ENCODE data around the gene SMIM29.

SMIM29 gene

DNA sequence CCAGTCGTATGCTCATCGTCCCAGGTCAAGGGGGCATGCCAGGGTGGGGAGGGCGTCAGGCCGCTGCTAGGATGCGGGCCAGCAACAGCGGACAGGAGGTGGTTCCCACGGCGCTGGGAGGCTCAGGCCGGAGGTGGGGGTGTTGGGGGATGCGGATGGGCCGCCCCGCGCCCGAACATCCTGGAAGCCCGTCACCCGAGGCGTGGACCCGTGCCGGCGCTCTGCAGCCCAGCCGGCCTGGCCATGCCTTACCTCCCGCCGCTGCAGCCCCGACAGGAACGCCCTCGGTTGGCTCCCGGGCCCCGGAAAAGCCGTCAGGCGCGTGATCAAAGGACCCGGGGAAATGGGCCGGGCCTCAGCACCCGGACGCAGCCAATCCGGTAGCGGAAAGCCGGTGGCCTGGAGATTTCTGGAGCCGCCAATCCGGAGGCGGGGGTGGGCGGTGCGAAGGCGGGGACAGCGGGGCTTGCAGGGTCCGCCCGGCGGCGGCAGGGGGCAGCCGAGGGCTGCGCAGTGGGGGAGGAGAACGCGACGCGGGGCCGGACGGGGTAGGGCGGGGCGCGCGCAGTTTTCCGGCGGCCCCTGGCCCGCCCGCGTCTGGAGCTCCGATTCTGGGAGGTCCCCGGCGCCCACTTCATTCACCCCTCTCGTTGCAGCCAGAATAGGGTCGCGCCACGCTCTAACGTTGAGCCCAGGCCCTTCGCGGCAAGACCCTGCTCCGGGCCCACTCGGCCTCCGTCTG lies at the start of gene SMIM29:
Gene SMIM29, minus strand, starts transcription at position 280 of the 742 bp plus-strand sequence. CDS start 1,215 bp downstream, outside the sequence.
- Mint-ChIP-seq H3K36me3 (ENCODE audit: low read depth) (peaks cover 8% of the 10 kb centered on the region), H3K4me3 (peak within 1 kb of the TSS; percentile 83), H3K27ac (peak within 1 kb of the TSS; percentile 77), H3K4me1 (peaks cover 49% of the 10 kb centered on the region), H3K9me3 (no peaks in the 10 kb centered on the region), H3K27me3 (peaks cover 2% of the 10 kb centered on the region)
- DNase-seq, result peak; percentile 98
- peak; percentile 70 for ATAC-seq

DNA sequence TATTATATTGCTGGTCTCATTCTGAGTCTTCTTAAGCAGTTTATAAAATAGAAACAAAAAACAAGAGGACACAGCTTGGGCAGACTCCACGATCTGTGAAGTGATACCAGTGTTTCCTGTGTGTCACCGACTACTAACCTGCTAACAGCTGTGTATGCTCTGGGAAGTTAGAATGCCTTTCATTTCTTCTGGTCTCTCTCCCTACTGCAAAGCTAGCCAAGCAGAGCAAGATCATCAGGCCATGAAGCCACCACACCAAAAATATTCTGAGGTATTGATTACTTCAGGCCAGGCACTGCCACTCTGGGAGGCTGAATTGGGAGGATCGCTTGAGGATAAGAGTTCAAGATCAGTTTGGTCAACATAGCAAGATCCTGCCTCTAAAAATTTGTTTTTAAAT lies 46.9 kb upstream of the SMIM29 start:
- ATAC-seq (peak; percentile 87), DNase-seq (no peak)
- Mint-ChIP-seq H3K27ac (peak overlapping the region; percentile 43), H3K36me3 (ENCODE audit: low read depth) (peaks cover 23% of the 10 kb centered on the region), H3K4me1 (peaks cover 27% of the 10 kb centered on the region), H3K9me3 (no peaks in the 10 kb centered on the region), H3K27me3 (no peaks in the 10 kb centered on the region), H3K4me3 (peak overlapping the region; percentile 13)

- ATAC-seq, result no peak
Measured at GRCh38 chr6:34292954-34293353, 44.1 kb upstream of the SMIM29 start.

DNA sequence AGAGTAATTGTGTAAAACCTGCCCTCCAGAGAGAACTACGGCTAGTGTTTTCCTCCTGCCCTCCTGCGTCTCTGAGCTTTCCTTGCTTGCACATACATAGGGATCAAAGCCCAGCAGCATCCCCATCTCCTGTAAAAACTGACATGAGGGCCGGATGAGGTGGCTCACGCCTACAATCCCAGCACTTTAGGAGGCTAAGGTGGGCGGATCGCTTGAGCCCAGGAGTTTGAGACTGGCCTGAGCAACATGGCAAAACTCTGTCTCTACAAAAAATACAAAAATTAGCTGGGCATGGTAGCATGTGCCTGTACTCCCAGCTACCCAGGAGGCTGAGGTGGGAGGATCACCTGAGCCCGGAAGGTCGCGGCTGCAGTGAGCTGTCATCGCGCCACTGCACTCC lies 40.3 kb upstream of the SMIM29 start:
- H3K9me3 Mint-ChIP-seq, result no peaks in the 10 kb centered on the region
- DNase-seq (no peak), ATAC-seq (no peak)
- no peak overlapping the region for H3K27ac Mint-ChIP-seq
- H3K4me3 Mint-ChIP-seq, result no peak overlapping the region
- H3K27me3 Mint-ChIP-seq, result no peaks in the 10 kb centered on the region
- H3K36me3 Mint-ChIP-seq (ENCODE audit: low read depth), result peaks cover 37% of the 10 kb centered on the region
- H3K4me1 Mint-ChIP-seq, result peaks cover 15% of the 10 kb centered on the region

More at GRCh38 chr6:34292954-34293353, 44.1 kb upstream of the SMIM29 start:
- H3K27ac Mint-ChIP-seq, result no peak overlapping the region
- no peaks in the 10 kb centered on the region for H3K9me3 Mint-ChIP-seq
- H3K4me1 Mint-ChIP-seq, result peaks cover 32% of the 10 kb centered on the region
- no peak for DNase-seq
- no peak overlapping the region for H3K4me3 Mint-ChIP-seq
- peaks cover 34% of the 10 kb centered on the region for H3K36me3 Mint-ChIP-seq (ENCODE audit: low read depth)
- no peaks in the 10 kb centered on the region for H3K27me3 Mint-ChIP-seq

GRCh38 chr6:34288581-34288980 lies 39.8 kb upstream of the SMIM29 start:
- no peak for ATAC-seq
- Mint-ChIP-seq H3K27me3 (no peaks in the 10 kb centered on the region), H3K4me3 (no peak overlapping the region), H3K27ac (peak overlapping the region; percentile 21), H3K4me1 (peaks cover 15% of the 10 kb centered on the region), H3K9me3 (no peaks in the 10 kb centered on the region), H3K36me3 (ENCODE audit: low read depth) (peaks cover 36% of the 10 kb centered on the region)
- no peak for DNase-seq

DNA sequence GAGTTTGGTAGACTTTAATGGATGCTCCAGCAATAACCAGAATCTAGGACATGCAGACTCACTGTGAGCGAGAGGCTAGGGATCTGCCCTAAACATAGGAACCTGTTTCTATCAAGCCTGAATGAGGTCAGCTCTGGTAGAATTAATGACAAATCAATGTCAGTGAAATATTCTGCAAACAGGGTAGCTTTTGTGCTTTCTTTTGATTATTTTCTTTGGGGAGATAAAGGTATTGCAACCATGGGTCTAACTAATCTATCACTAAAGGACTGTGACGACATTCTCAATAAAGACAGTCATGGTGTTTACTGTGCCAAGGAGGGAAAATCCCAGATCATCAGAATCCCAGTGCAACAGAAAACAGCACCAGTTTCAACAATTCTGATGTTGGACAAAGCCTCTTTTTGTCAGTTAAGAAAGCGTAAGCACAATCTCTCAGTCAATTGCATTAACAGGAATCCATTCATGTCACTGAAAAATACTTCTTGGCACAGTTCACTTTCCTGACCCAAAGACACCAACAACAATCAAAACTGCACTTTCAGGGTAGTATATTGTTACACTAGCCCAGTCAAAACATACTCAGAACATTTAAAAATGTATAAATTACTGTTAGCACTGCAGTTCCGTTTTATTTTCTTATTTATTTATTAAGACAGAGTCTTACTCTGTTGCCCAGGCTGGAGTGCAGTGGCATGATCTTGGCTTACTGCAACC lies 36.8 kb upstream of the SMIM29 start:
- H3K27ac Mint-ChIP-seq, result no peak overlapping the region
- DNase-seq (no peak), ATAC-seq (no peak)
- H3K9me3 Mint-ChIP-seq, result no peaks in the 10 kb centered on the region
- H3K36me3 Mint-ChIP-seq (ENCODE audit: low read depth), result peaks cover 29% of the 10 kb centered on the region
- no peak overlapping the region for H3K4me3 Mint-ChIP-seq
- H3K27me3 Mint-ChIP-seq, result no peaks in the 10 kb centered on the region
- H3K4me1 Mint-ChIP-seq, result peaks cover 15% of the 10 kb centered on the region

- ATAC-seq, result no peak
- no peak for DNase-seq
- H3K4me1 Mint-ChIP-seq, result peaks cover 15% of the 10 kb centered on the region
- no peak overlapping the region for H3K27ac Mint-ChIP-seq
- peaks cover 28% of the 10 kb centered on the region for H3K36me3 Mint-ChIP-seq (ENCODE audit: low read depth)
- H3K27me3 Mint-ChIP-seq, result no peaks in the 10 kb centered on the region
- no peak overlapping the region for H3K4me3 Mint-ChIP-seq
- H3K9me3 Mint-ChIP-seq, result no peaks in the 10 kb centered on the region
Measured at GRCh38 chr6:34284563-34285447, 36.0 kb upstream of the SMIM29 start.

DNA sequence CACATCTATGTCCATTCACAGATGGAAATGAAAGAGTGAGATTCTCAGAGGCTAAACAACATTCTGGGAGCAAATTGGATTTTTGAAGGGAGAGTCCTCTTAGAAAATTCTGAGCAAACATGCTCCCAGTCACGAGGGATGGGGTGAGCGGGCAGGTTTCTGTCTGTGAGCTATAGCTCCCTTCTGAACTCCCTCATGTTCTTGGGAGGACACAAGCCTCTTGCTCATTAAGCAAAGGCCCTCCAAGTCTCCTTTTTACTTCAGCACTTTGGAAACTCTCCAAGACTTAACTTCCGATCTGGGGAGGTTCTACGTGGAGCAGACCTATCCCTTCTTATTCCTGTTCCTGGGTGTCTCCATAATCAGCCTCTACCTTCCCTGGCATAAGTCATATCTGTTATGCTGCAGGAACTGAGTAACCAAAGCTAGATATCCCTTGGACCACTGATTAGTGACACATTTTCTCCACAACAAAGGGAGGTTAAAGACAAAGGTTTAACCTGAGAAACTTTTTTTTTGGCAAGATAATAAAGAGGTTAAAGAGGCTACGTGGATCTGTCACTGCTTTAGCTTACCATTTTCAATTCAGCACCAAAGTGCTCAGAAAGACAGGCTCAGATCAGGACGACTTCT lies 33.0 kb upstream of the SMIM29 start:
- H3K36me3 Mint-ChIP-seq (ENCODE audit: low read depth), result peaks cover 22% of the 10 kb centered on the region
- H3K9me3 Mint-ChIP-seq, result no peaks in the 10 kb centered on the region
- H3K4me1 Mint-ChIP-seq, result peaks cover 5% of the 10 kb centered on the region

DNA sequence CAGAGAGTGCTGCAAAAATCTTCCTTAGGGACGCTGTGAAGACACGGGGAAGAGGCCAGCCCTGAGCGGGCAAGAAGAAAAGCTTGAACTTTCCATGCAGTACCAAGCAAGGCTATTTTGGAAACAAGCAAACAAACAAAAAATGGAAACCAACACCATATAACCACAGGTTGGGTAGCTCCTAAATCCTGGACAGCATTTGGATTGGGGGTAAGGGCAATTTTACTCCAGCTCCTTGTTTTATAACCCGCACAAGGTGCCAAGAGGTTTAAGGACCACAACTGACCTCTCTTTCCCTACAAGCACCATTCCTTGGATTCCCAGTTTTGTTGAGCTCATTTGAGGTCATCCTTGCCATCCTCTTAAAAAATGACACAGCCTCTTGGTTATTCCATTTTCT lies 31.4 kb upstream of the SMIM29 start:
- Mint-ChIP-seq H3K27me3 (no peaks in the 10 kb centered on the region), H3K36me3 (ENCODE audit: low read depth) (peaks cover 17% of the 10 kb centered on the region), H3K4me1 (peaks cover 9% of the 10 kb centered on the region), H3K9me3 (no peaks in the 10 kb centered on the region), H3K27ac (no peak overlapping the region), H3K4me3 (no peak overlapping the region)
- DNase-seq, result no peak
- ATAC-seq, result no peak

More for the DNA sequence above, 33.0 kb upstream of the SMIM29 start:
- H3K27me3 Mint-ChIP-seq, result no peaks in the 10 kb centered on the region
- H3K4me3 Mint-ChIP-seq, result no peak overlapping the region
- ATAC-seq (no peak), DNase-seq (no peak)
- no peak overlapping the region for H3K27ac Mint-ChIP-seq

DNA sequence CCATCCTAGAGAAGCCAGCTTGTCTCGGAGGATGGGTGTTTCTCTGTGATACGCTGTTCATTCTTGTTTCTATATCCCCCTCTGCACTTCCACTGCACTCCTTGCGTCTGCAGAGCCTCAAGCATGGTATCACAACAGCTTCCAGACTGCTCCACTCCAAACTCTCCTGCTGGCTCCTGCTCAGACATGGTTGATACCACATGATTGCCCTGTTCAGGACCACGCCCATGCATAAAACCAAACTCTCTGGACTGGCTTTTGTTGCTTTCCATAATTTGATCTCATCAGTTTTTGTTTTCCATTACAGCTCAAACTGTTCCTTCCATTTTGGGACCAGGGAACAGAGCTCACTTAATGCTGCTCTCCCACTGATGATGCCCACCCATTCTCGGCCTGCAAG lies 30.0 kb upstream of the SMIM29 start:
- H3K4me3 Mint-ChIP-seq, result no peak overlapping the region
- H3K27ac Mint-ChIP-seq, result peak overlapping the region; percentile 23
- DNase-seq (no peak), ATAC-seq (no peak)
- peaks cover 16% of the 10 kb centered on the region for H3K36me3 Mint-ChIP-seq (ENCODE audit: low read depth)
- peaks cover 6% of the 10 kb centered on the region for H3K4me1 Mint-ChIP-seq
- H3K27me3 Mint-ChIP-seq, result no peaks in the 10 kb centered on the region
- H3K9me3 Mint-ChIP-seq, result no peaks in the 10 kb centered on the region

DNA sequence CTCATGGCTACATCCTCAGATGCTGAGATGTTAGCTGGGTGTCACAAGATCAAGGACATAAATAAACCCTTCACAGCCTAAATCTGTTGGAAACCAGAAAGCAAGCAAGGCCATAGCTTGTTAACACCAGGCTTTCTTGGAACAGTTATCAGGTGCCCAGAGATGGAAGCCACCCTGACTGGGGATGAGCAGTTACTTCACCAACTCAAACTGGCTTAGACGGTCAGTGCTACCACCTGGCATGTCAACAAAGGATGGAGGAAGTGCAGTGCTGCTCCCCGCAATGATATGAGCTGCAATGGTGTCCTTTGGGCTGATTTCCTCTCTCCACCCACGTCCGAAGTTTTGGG lies 28.9 kb upstream of the SMIM29 start:
- H3K27me3 Mint-ChIP-seq, result no peaks in the 10 kb centered on the region
- ATAC-seq (no peak), DNase-seq (no peak)
- H3K4me1 Mint-ChIP-seq, result peaks cover 8% of the 10 kb centered on the region
- no peak overlapping the region for H3K4me3 Mint-ChIP-seq
- H3K36me3 Mint-ChIP-seq (ENCODE audit: low read depth), result peaks cover 13% of the 10 kb centered on the region
- H3K27ac Mint-ChIP-seq, result no peak overlapping the region
- H3K9me3 Mint-ChIP-seq, result no peaks in the 10 kb centered on the region

- Mint-ChIP-seq H3K9me3 (no peaks in the 10 kb centered on the region), H3K27ac (no peak overlapping the region), H3K27me3 (no peaks in the 10 kb centered on the region)
Measured at GRCh38 chr6:34276881-34277762, 28.3 kb upstream of the SMIM29 start.

DNA sequence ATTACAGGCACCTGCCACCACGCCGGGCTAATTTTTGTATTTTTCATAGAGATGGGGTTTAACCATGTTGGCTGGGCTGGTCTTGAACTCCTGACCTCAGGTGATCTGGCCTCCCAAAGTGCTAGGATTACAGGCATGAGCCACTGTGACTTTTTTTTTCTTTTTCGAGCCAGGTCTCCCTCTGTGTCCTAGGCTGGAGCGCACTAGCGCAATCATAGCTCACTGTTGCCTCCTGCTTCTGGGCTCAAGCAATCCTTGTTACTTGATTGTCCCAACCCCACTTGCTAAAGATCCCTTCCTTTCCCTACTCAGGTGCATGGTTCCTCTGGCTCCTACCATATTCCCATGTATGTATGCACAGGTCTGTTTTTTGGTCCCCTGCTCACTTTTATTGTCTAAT lies 27.4 kb upstream of the SMIM29 start:
- ATAC-seq, result no peak
- DNase-seq, result no peak
- Mint-ChIP-seq H3K9me3 (no peaks in the 10 kb centered on the region), H3K4me1 (peaks cover 8% of the 10 kb centered on the region), H3K4me3 (no peak overlapping the region), H3K27me3 (no peaks in the 10 kb centered on the region), H3K27ac (no peak overlapping the region), H3K36me3 (ENCODE audit: low read depth) (peaks cover 9% of the 10 kb centered on the region)

More at GRCh38 chr6:34276881-34277762, 28.3 kb upstream of the SMIM29 start:
- Mint-ChIP-seq H3K4me1 (peaks cover 8% of the 10 kb centered on the region), H3K4me3 (no peak overlapping the region), H3K36me3 (ENCODE audit: low read depth) (peaks cover 9% of the 10 kb centered on the region)
- DNase-seq (no peak), ATAC-seq (no peak)

Data from activated naive CD8-positive, alpha-beta T cell treated with anti-CD3 and anti-CD28 coated beads, Interleukin-2, amount 50 U/mL, for 24 hours (primary cell).